CD8-positive, alpha-beta memory T cell (primary cell): ENCODE data around the gene POLR2J2. TPM values are rescaled to one million over a fixed set of nuclear protein-coding genes. Genes with fewer than 3 reads are reported as not detected.
"Not testable (repeated sequence)": the region's sequence is repeated elsewhere in the genome, so short reads cannot be mapped to it uniquely, and the experiment has no call there.

Source experiments
- CTCF ChIA-PET: fragments of 350-600 bp; sonication (Branson Sonifier 250); formaldehyde crosslinking; loops from one replicate; lab custom pipeline; 2021; ENCODE audit warnings: antibody characterized with exemption; lab: Charles Lee
- POLR2A ChIA-PET: fragments of 350-600 bp; sonication (Branson Sonifier 250); formaldehyde crosslinking; loops from one replicate; lab custom pipeline; 2021; ENCODE audit warnings: antibody characterized with exemption; lab: Charles Lee
- DNase-seq, 5 donors: peaks; one replicate each; pipeline versions ENCODE4 v3.0.0 to v3.0.0-alpha.2; 2020 to 2022; ENCODE audit warnings: mixed read lengths in 1 of 5
- H3K27ac ChIP-seq: one replicate; pipeline ENCODE4 v1.7.0; 2013; ENCODE audit warnings: low read depth, mild to moderate bottlenecking, low read length, moderate library complexity
- H3K27me3 ChIP-seq: 2 replicates; pipeline ENCODE4 v1.7.0; 2013; ENCODE audit warnings: low read length, mild to moderate bottlenecking; ENCODE audit not compliant: insufficient read depth, poor library complexity, severe bottlenecking
- H3K36me3 ChIP-seq: 2 replicates; pipeline ENCODE4 v1.7.0; 2013; ENCODE audit warnings: mild to moderate bottlenecking, low read length, moderate library complexity; ENCODE audit not compliant: insufficient read depth
- H3K4me1 ChIP-seq: 2 replicates; pipeline ENCODE4 v1.7.0; 2013; ENCODE audit warnings: mild to moderate bottlenecking, low read length, moderate library complexity; ENCODE audit not compliant: insufficient read depth
- H3K4me3 ChIP-seq: 2 replicates; pipeline ENCODE4 v1.7.0; 2013; ENCODE audit warnings: mild to moderate bottlenecking, low read length
- H3K9me3 ChIP-seq: 2 replicates; pipeline ENCODE4 v1.7.0; 2013; ENCODE audit warnings: mild to moderate bottlenecking, low read length
- H3K27ac Mint-ChIP-seq, 8 donors: one replicate each; pipeline ENCODE4 v1.8.0; 2020 to 2021; ENCODE audit warnings: mixed read lengths in 8 of 8, mild to moderate bottlenecking in 6 of 8, inconsistent platforms in 3 of 8, moderate library complexity in 3 of 8
- H3K27me3 Mint-ChIP-seq, 2 donors: one replicate each; pipeline ENCODE4 v1.8.0; 2020 to 2021; ENCODE audit warnings: mixed read lengths in 2 of 2, mild to moderate bottlenecking in 1 of 2, moderate library complexity in 1 of 2
- H3K36me3 Mint-ChIP-seq, 3 donors: one replicate each; pipeline ENCODE4 v1.8.0; 2020 to 2021; ENCODE audit warnings: mixed read lengths in 3 of 3, inconsistent platforms in 1 of 3, mild to moderate bottlenecking in 1 of 3
- H3K4me1 Mint-ChIP-seq, 3 donors: one replicate each; pipeline ENCODE4 v1.8.0; 2020 to 2021; ENCODE audit warnings: mixed read lengths in 3 of 3, inconsistent platforms in 1 of 3, mild to moderate bottlenecking in 1 of 3
- H3K4me3 Mint-ChIP-seq, 7 donors: one replicate each; pipeline ENCODE4 v1.8.0; 2020 to 2021; ENCODE audit warnings: mixed read lengths in 7 of 7, mild to moderate bottlenecking in 6 of 7, moderate library complexity in 4 of 7, inconsistent platforms in 2 of 7
- H3K9me3 Mint-ChIP-seq, 5 donors: one replicate each; pipeline ENCODE4 v1.8.0; 2020 to 2022; ENCODE audit warnings: mixed read lengths in 5 of 5, mild to moderate bottlenecking in 3 of 5, moderate library complexity in 2 of 5, inconsistent platforms in 1 of 5
- polyA plus RNA-seq: library from polyadenylated mRNA; unstranded; fragments of 300-500 nt; fragmentation: Illumina TruSeq; gene quantifications from one replicate; pipeline ENCODE4 v1.2.3, GENCODE V29; 2021
- total RNA-seq, 2 experiments: library from RNA; stranded (reverse); gene quantifications; one replicate each; pipeline ENCODE4 v1.2.3, GENCODE V29; 2021

POLR2J2 gene
- total and polyA plus RNA-seq, 3 experiments from 2014 or later: 5.3 to 9.0 (median 8.2) TPM

DNA sequence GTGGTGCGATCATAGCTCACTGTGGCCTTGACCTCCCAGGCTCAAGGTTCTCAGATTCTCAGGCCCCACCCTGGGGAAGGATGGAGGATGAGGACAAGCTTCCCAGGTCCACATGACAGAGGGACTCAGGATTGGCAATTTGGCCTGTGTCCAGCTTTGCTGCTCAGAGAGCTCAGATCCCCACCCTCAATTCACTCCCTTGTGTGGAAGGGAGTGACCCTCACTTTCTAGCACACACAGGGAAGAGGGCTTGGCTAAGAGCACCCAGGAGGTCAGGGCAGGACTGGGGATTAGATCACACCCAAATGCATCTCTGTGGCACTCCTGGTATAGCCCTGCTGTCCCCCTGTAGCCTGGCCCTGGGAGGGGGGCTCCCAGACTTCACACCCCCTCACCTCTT, 28.1 kb downstream of the POLR2J2 start:
- H3K27ac Mint-ChIP-seq, H3K36me3 ChIP-seq, H3K27me3 ChIP-seq, H3K4me1 ChIP-seq, H3K36me3 Mint-ChIP-seq, H3K4me3 ChIP-seq, H3K27ac ChIP-seq, POLR2A ChIA-PET, H3K4me3 Mint-ChIP-seq, CTCF ChIA-PET, H3K4me1 Mint-ChIP-seq, H3K9me3 ChIP-seq, DNase-seq, H3K27me3 Mint-ChIP-seq, H3K9me3 Mint-ChIP-seq: not testable (repeated sequence)

DNA sequence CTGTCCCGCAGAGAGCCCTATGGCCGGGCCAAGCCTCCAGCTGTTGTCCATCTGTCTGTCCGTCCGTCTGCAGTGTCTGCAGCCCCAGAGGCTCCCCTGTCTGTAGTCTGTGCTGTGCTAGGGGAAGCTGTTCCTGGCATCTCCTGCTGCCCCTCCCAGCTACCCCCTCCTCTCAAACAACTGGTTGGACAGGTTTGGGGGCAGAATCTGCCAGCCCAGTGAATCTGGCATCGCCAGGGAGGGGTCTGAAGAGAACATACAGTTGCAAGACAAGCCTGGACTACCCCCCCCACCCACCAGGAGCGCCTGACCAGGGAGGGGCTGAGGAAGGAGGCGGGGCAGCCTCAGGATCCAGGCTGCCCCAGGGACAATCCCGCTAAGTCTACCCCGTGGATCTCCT, 28.8 kb downstream of the POLR2J2 start, which contains the start of gene UPK3BL1:
Gene UPK3BL1 (minus strand): TSS at position 101 of the 400 bp plus-strand sequence. CDS start 50 bp downstream, at position 51.
- H3K4me3 Mint-ChIP-seq, H3K27me3 ChIP-seq, H3K36me3 Mint-ChIP-seq, POLR2A ChIA-PET, H3K4me1 ChIP-seq, H3K4me1 Mint-ChIP-seq, DNase-seq, H3K9me3 ChIP-seq, H3K27ac ChIP-seq, CTCF ChIA-PET, H3K27ac Mint-ChIP-seq, H3K4me3 ChIP-seq, H3K36me3 ChIP-seq, H3K27me3 Mint-ChIP-seq, H3K9me3 Mint-ChIP-seq: not testable (repeated sequence)

DNA sequence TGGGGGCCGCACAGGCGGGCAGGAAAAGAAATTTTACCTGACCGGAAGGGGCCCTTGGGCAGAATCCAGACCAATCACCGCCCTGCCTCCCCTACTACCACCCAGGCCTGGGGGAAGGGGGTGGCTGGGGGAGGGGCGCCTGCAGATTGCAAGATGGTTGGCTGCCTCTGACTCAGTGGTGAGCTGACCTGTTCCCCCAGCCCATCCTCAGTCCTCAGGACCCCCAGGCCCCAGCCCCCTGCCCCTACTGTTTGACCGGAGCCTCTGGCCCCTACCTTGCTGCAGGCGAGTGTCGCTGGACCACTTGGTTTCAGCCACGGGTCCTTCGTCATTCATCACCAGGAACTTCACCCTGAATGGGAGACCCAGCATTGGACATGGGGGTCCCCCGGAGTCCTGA, 32.6 kb downstream of the POLR2J2 start:
- H3K27me3 Mint-ChIP-seq, H3K36me3 Mint-ChIP-seq, H3K4me1 Mint-ChIP-seq, H3K36me3 ChIP-seq, H3K9me3 Mint-ChIP-seq, H3K4me3 ChIP-seq, POLR2A ChIA-PET, H3K9me3 ChIP-seq, CTCF ChIA-PET, H3K4me1 ChIP-seq, H3K4me3 Mint-ChIP-seq, H3K27ac Mint-ChIP-seq, H3K27me3 ChIP-seq, H3K27ac ChIP-seq: not testable (repeated sequence)
- DNase-seq: peak in 1 of 5 donors; percentile 37

DNA sequence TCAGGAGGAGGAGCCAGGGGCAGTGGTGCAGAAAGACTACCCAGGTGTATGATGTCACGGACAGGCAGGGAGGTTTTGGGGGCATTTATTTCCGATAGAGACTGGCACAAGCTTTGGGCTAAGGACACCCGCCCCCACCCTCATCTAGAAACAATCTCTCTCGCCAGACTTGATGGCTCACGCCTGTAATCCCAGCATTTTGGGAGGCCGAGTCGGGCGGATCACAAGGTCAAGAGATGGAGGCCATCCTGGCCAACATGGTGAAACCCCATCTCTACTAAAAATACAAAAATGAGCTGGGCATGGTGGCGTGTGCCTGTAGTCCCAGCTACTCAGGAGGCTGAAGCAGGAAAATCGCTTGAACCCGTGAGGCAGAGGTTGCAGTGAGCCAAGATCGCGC, 34.5 kb downstream of the POLR2J2 start:
- H3K36me3 Mint-ChIP-seq, H3K27me3 ChIP-seq, H3K4me3 Mint-ChIP-seq, H3K27me3 Mint-ChIP-seq, H3K9me3 Mint-ChIP-seq, CTCF ChIA-PET, H3K27ac ChIP-seq, H3K36me3 ChIP-seq, H3K4me3 ChIP-seq, H3K9me3 ChIP-seq, H3K27ac Mint-ChIP-seq, POLR2A ChIA-PET, H3K4me1 ChIP-seq, H3K4me1 Mint-ChIP-seq: not testable (repeated sequence)
- peak in 1 of 5 donors; percentile 26 for DNase-seq

DNA sequence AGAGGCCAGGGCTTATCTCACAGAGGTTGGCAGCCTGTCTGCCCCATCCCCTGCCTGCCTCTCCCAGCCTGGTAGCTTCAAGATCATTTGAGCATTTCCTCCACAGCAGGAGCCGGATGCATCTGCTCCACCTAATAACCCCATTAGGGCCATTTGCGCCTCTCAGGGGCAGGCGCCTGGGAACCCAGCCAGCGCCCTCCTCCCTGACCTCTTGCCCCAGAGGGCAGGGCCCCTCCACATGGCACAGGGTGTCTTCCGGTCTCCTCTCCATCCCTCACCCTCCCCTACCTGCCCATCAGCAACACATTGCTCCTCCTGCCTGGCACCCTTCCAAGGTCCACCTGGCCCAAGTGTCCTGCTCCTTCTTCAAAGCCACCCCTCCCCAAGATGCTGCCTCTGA, 36.1 kb downstream of the POLR2J2 start:
- DNase-seq, H3K4me1 ChIP-seq, H3K36me3 Mint-ChIP-seq, H3K9me3 Mint-ChIP-seq, POLR2A ChIA-PET, H3K9me3 ChIP-seq, H3K4me1 Mint-ChIP-seq, H3K27me3 Mint-ChIP-seq, H3K27ac Mint-ChIP-seq, CTCF ChIA-PET, H3K4me3 Mint-ChIP-seq, H3K36me3 ChIP-seq, H3K27ac ChIP-seq, H3K4me3 ChIP-seq, H3K27me3 ChIP-seq: not testable (repeated sequence)

DNA sequence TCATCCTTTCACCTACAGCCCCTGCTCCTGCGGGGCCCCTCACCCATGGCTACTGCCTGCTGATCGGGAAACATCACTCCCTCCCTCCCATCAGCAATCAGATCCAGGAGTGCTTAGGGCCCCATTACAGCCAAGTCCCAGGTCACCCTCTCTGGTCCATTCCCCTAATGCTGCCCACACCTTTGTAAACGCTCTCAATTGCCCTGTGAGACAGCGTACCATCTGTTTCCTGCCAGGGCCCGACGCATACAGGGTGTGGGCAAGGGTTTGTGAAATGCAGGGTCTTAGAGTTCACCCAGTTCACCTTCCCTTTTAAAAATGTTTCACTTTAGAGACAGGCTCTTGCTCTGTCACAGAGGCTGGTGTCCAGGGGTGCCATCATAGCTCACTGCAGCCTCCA, 37.2 kb downstream of the POLR2J2 start:
- H3K27ac Mint-ChIP-seq, H3K9me3 Mint-ChIP-seq, H3K4me3 Mint-ChIP-seq, H3K27ac ChIP-seq, H3K4me3 ChIP-seq, DNase-seq, H3K4me1 Mint-ChIP-seq, H3K27me3 Mint-ChIP-seq, H3K9me3 ChIP-seq, POLR2A ChIA-PET, H3K27me3 ChIP-seq, H3K36me3 Mint-ChIP-seq, H3K36me3 ChIP-seq, H3K4me1 ChIP-seq, CTCF ChIA-PET: not testable (repeated sequence)

DNA sequence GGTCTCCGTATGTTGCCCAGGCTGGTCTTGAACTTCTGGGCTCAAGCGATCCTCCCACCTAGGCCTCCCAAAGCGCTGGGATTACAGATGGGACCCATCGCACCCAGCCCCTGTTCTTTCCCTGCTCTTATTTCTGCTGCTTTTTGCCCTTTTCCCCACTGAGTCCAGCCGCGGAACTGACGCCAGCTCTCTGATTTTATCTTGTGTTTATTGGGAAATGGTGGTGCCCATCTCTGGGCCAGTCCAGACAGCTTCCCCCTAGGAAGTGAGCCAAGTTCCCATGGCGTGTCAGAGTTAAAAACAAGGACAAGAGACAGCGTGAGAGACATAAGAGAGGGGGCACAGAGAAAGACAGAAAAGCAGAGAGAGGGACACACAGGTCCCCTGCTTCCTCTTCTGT, 40.8 kb downstream of the POLR2J2 start:
- POLR2A ChIA-PET, H3K27ac Mint-ChIP-seq: not testable (repeated sequence)

DNA sequence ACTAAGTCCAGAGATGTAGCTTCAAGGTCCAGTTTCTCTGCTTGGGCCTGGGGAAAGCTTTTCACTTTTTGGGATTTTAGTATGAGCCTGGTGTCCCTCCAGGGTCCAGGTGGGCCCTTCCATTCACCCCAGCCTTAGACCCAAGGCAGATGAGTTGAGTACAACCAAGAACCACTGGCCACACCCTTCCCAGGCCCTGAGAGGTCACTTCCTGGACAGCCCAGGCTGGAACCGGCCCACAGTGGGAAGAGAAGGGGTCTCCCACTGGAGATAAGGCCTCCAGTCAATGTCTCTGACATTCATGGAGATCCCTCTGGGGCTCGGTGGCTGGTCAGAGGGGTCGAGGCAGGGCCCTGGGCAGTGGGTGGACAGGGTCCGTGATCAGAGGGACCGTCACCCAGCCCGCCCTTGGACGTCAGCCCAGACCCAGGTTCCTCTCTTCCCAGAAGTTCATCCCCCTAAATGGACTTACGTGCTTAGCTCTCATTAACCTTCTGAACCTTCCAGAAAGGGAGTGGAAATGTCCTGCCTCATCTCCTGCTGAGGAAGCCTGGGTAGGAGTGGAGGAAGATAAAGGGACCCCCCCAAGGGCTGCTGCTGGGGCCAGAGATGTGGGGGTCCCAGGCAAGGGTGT, 44.1 kb downstream of the POLR2J2 start:
- POLR2A ChIA-PET: not testable (repeated sequence)

More for the DNA sequence above, 40.8 kb downstream of the POLR2J2 start:
- H3K4me1 Mint-ChIP-seq, CTCF ChIA-PET, DNase-seq, H3K9me3 ChIP-seq, H3K27me3 Mint-ChIP-seq, H3K36me3 ChIP-seq, H3K4me3 Mint-ChIP-seq, H3K36me3 Mint-ChIP-seq, H3K27me3 ChIP-seq, H3K27ac ChIP-seq, H3K4me3 ChIP-seq, H3K9me3 Mint-ChIP-seq, H3K4me1 ChIP-seq: not testable (repeated sequence)

DNA sequence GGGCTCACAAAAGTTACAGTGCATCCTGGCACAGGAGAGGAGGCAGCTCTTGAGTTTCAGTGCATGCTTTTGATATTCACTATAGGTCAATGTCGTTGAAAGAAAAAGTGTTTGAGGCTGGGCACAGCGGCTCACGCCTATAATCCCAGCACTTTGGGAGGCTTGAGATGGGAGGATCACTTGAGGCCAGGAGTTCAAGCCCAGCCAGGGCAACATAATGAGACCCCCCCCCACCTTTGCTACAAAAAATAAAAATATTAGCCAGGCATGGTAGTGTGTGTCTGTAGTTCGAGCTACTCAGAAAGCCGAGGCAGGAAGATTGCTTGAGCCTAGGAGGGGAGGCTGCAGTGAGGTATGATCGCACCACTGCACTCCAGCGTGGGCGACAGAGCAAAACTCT, 53.3 kb downstream of the POLR2J2 start:
- H3K36me3 Mint-ChIP-seq, POLR2A ChIA-PET, CTCF ChIA-PET: not testable (repeated sequence)

More for the DNA sequence above, 44.1 kb downstream of the POLR2J2 start:
- H3K36me3 ChIP-seq, H3K4me3 Mint-ChIP-seq, H3K27ac ChIP-seq, H3K4me1 ChIP-seq, DNase-seq, H3K9me3 Mint-ChIP-seq, H3K27ac Mint-ChIP-seq, H3K4me3 ChIP-seq, CTCF ChIA-PET, H3K36me3 Mint-ChIP-seq, H3K9me3 ChIP-seq, H3K4me1 Mint-ChIP-seq, H3K27me3 ChIP-seq, H3K27me3 Mint-ChIP-seq: not testable (repeated sequence)

More for the DNA sequence above, 53.3 kb downstream of the POLR2J2 start:
- H3K9me3 ChIP-seq, H3K27me3 ChIP-seq, H3K36me3 ChIP-seq, DNase-seq, H3K9me3 Mint-ChIP-seq, H3K27ac ChIP-seq, H3K27ac Mint-ChIP-seq, H3K4me1 Mint-ChIP-seq, H3K27me3 Mint-ChIP-seq, H3K4me3 ChIP-seq, H3K4me1 ChIP-seq, H3K4me3 Mint-ChIP-seq: not testable (repeated sequence)
